Mucosa of descending colon (tissue), 3 donors: ENCODE results near the gene EIF2B2. TPM values are rescaled to one million over a fixed set of nuclear protein-coding genes. Genes with fewer than 3 reads are reported as not detected.
"Not testable (repeated sequence)": the region's sequence is repeated elsewhere in the genome, so short reads cannot be mapped to it uniquely, and the experiment has no call there.

ENCODE experiments used
- ATAC-seq: fragments of 200-7000 bp; cut with Tn5 transposase; one replicate; pipeline ENCODE4 v1.9.1; 2020; ENCODE audit warnings: mild to moderate bottlenecking, moderate library complexity
- DNase-seq, 3 donors: peaks; one replicate each; pipeline ENCODE4 v3.0.0-alpha.2; 2020
- H3K36me3 ChIP-seq: fragments of 200-600 bp; one replicate; pipeline ENCODE4 v1.8.0; 2021; ENCODE audit warnings: low read depth, mild to moderate bottlenecking
- H3K4me1 ChIP-seq: fragments of 200-600 bp; one replicate; pipeline ENCODE4 v1.8.0; 2021; ENCODE audit warnings: low read depth, mild to moderate bottlenecking
- H3K4me3 ChIP-seq: fragments of 200-600 bp; one replicate; pipeline ENCODE4 v1.8.0; 2021; ENCODE audit warnings: mild to moderate bottlenecking
- H3K9me3 ChIP-seq: fragments of 200-600 bp; one replicate; pipeline ENCODE4 v1.8.0; 2021; ENCODE audit warnings: mild to moderate bottlenecking
- CTCF ChIP-seq: fragments of 200-600 bp; IDR thresholded peaks from one replicate; pipeline ENCODE4 v1.8.0; 2022; ENCODE audit warnings: antibody characterized with exemption, mild to moderate bottlenecking
- intact Hi-C, 2 donors: fragments of 100-400 bp; cut with DNase I in 1 of 2; cut with micrococcal nuclease in 1 of 2; formaldehyde crosslinking; loops; one replicate each; pipeline versions ENCODE4 v1.11.0 to v1.11.1; 2022; cut with DNase I, micrococcal nuclease
- total RNA-seq, 3 donors: library from RNA; stranded (reverse); fragmentation: NEBNext Ultra II Directional in 2 of 3; extraction: Animal tissue kit (Norgen Biotek cat#: 25700) in 2 of 3; gene quantifications; one replicate each; pipeline versions ENCODE4 v1.2.1 to v1.2.4, GENCODE V29; 2021 to 2023
- donor health status: DM: no; HTN: no; CAD: no; lungs with moderate emphysema.
- donor health status: DM: no; HTN: no; CAD: no.
- donor health status: DM: no; HTN: yes; CAD: no.

EIF2B2 gene
- total RNA-seq, 3 donors from 2014 or later, result 40.6 to 50.9 (median 46.3) TPM

GRCh38 chr14:74985806-74986205 is 16.9 kb upstream of the EIF2B2 start:
- no peak overlapping the region for H3K4me3 ChIP-seq
- ATAC-seq, result no peak
- TF ChIP-seq CTCF, result no peak
- no peaks in the 10 kb centered on the region for H3K4me1 ChIP-seq
- intact Hi-C loops, result no loop called here
- no peaks in the 10 kb centered on the region for H3K9me3 ChIP-seq
- no peak for DNase-seq
- no peaks in the 10 kb centered on the region for H3K36me3 ChIP-seq

GRCh38 chr14:74988131-74988530 is 14.6 kb upstream of the EIF2B2 start:
- H3K4me3 ChIP-seq, result no peak overlapping the region
- no peaks in the 10 kb centered on the region for H3K4me1 ChIP-seq

GRCh38 chr14:74988993-74989392 is 13.7 kb upstream of the EIF2B2 start:
- H3K36me3 ChIP-seq, result no peaks in the 10 kb centered on the region
- H3K4me1 ChIP-seq, result no peaks in the 10 kb centered on the region
- intact Hi-C loops, result no loop called here
- no peak for DNase-seq
- no peaks in the 10 kb centered on the region for H3K9me3 ChIP-seq
- no peak for ATAC-seq
- no peak overlapping the region for H3K4me3 ChIP-seq
- no peak for TF ChIP-seq CTCF

More at GRCh38 chr14:74988131-74988530, 14.6 kb upstream of the EIF2B2 start:
- Histone ChIP-seq H3K36me3 (no peaks in the 10 kb centered on the region), H3K9me3 (no peaks in the 10 kb centered on the region)
- peak; percentile 76 for ATAC-seq
- intact Hi-C loops, result no loop called here
- TF ChIP-seq CTCF, result no peak
- DNase-seq, result no peak

- H3K4me1 ChIP-seq, H3K9me3 ChIP-seq, ATAC-seq, intact Hi-C loops, DNase-seq, H3K36me3 ChIP-seq, H3K4me3 ChIP-seq: not testable (repeated sequence)
Measured at GRCh38 chr14:74994182-74994581, 8.5 kb upstream of the EIF2B2 start.

GRCh38 chr14:74995781-74996180 is 6.9 kb upstream of the EIF2B2 start:
- H3K4me3 ChIP-seq, H3K4me1 ChIP-seq, H3K9me3 ChIP-seq, ATAC-seq, DNase-seq, H3K36me3 ChIP-seq, intact Hi-C loops: not testable (repeated sequence)

DNA sequence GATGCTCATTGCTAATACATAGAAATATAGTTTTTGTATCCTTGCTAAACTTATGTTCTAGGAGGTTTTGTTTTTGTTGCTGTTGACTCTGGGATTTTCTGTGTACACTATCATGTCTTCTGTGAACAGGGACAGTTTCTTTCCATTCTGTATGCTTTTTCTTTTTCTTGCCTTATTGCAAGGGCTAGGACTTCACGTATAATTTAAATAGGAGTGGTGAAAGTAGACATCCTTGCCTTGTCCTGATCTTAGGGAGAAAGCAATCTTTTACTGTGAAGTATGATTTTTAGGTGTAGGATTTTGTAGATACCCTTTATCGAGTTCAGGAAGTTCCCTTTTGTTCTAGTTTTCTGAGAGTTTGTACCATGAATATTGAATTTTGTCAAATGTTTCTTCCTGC is 1.5 kb upstream of the EIF2B2 start:
- H3K4me1 ChIP-seq, result peaks cover 16% of the 10 kb centered on the region
- ATAC-seq (no peak), DNase-seq (no peak)
- intact Hi-C loops, result loop anchor here in 1 of 2 donors (10.0 kb wide), 1 partner anchor 46 kb away; the partner anchor contains the start of gene PGF
- peaks cover 3% of the 10 kb centered on the region for H3K9me3 ChIP-seq
- H3K36me3 ChIP-seq, result peaks cover 4% of the 10 kb centered on the region
- no peak for TF ChIP-seq CTCF
- no peak overlapping the region for H3K4me3 ChIP-seq

DNA sequence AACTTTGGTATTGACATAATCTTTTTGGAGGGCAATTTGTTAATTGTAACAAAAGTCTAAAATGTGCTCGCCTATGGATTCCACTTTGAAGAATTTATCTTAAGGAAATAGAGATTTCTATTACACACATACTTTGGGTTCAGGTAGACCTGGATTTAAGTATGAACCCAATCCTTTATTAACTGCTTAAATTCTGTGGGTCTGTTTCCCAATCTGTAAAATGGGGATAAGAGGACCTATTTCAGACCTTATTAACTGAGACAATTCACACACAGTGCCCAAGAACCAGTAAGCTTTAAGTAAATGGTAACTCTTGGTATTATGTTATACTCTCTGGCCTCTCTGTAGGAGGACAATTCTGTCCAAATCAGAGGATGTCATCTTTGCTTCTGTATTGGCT is 822 bp upstream of the EIF2B2 start:
- peaks cover 6% of the 10 kb centered on the region for H3K36me3 ChIP-seq
- DNase-seq (no peak), ATAC-seq (no peak)
- TF ChIP-seq CTCF, result no peak
- H3K9me3 ChIP-seq, result no peaks in the 10 kb centered on the region
- peak overlapping the region; percentile 87 for H3K4me3 ChIP-seq
- intact Hi-C loops, result loop anchor here in 1 of 2 donors (10.0 kb wide), 1 partner anchor 47 kb away; the partner anchor contains the start of gene PGF
- H3K4me1 ChIP-seq, result peaks cover 16% of the 10 kb centered on the region
